IgD-negative memory B cell (primary cell): ENCODE data around the gene RAPSN. TPM values are rescaled to one million over a fixed set of nuclear protein-coding genes. Genes with fewer than 3 reads are reported as not detected.
A peak's percentile ranks its signal among the peaks of the same experiment; 100 is the strongest.

ENCODE experiments used
- H3K27ac Mint-ChIP-seq, 3 donors: one replicate each; pipeline ENCODE4 v1.8.0; 2020 to 2022; ENCODE audit warnings: mild to moderate bottlenecking in 3 of 3, mixed read lengths in 3 of 3, moderate library complexity in 1 of 3
- H3K27me3 Mint-ChIP-seq: one replicate; pipeline ENCODE4 v1.8.0; 2021; ENCODE audit warnings: mixed read lengths
- H3K36me3 Mint-ChIP-seq: one replicate; pipeline ENCODE4 v1.8.0; 2020; ENCODE audit warnings: mild to moderate bottlenecking, mixed read lengths
- H3K4me1 Mint-ChIP-seq, 3 donors: one replicate each; pipeline ENCODE4 v1.8.0; 2020 to 2022; ENCODE audit warnings: mixed read lengths in 3 of 3, mild to moderate bottlenecking in 1 of 3
- H3K4me3 Mint-ChIP-seq, 4 donors: one replicate each; pipeline ENCODE4 v1.8.0; 2020 to 2022; ENCODE audit warnings: mild to moderate bottlenecking in 4 of 4, mixed read lengths in 4 of 4, moderate library complexity in 3 of 4
- H3K9me3 Mint-ChIP-seq, 3 donors: one replicate each; pipeline ENCODE4 v1.8.0; 2020 to 2021; ENCODE audit warnings: mixed read lengths in 3 of 3, mild to moderate bottlenecking in 1 of 3
- polyA plus RNA-seq: library from polyadenylated mRNA; unstranded; fragments of 300-500 nt; fragmentation: Illumina TruSeq; gene quantifications from one replicate; pipeline ENCODE4 v1.2.3, GENCODE V29; 2021

Gene RAPSN
- polyA plus RNA-seq, 1 donor from 2014 or later, result 0.15 TPM

- Mint-ChIP-seq H3K4me3 (no peak overlapping the region), H3K36me3 (no peaks in the 10 kb centered on the region), H3K4me1 (no peaks in the 10 kb centered on the region), H3K27me3 (no peaks in the 10 kb centered on the region), H3K9me3 (no peaks in the 10 kb centered on the region), H3K27ac (no peak overlapping the region)
These were observed 1.0 kb downstream of the RAPSN start for GRCh38 chr11:47447906-47448305.

GRCh38 chr11:47446833-47447232 lies 2.1 kb downstream of the RAPSN start:
- Mint-ChIP-seq H3K27me3 (no peaks in the 10 kb centered on the region), H3K36me3 (no peaks in the 10 kb centered on the region), H3K4me1 (no peaks in the 10 kb centered on the region), H3K9me3 (no peaks in the 10 kb centered on the region), H3K27ac (no peak overlapping the region), H3K4me3 (no peak overlapping the region)

DNA sequence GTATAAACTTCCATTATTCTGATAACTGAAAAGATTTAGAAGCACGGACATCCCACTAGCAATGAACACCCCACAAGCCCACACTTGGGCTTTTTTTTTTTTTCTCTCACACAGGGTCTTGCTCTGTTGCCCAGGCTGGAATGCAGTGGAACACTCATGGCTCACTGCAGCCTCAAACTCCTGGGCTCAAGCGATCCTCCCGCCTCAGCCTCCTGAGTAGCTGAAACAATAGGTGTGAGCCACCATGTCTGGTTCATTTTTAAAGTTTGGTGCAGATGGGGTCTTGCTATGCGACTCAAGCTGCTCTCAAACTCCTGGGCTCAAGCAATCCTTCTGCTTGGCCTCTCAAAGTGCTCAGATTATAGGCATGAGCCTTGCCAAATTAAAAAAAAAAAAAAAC lies 3.1 kb downstream of the RAPSN start:
- H3K27ac Mint-ChIP-seq, result no peak overlapping the region
- H3K36me3 Mint-ChIP-seq, result no peaks in the 10 kb centered on the region
- H3K4me3 Mint-ChIP-seq, result no peak overlapping the region
- no peaks in the 10 kb centered on the region for H3K4me1 Mint-ChIP-seq
- H3K27me3 Mint-ChIP-seq, result no peaks in the 10 kb centered on the region
- no peaks in the 10 kb centered on the region for H3K9me3 Mint-ChIP-seq

DNA sequence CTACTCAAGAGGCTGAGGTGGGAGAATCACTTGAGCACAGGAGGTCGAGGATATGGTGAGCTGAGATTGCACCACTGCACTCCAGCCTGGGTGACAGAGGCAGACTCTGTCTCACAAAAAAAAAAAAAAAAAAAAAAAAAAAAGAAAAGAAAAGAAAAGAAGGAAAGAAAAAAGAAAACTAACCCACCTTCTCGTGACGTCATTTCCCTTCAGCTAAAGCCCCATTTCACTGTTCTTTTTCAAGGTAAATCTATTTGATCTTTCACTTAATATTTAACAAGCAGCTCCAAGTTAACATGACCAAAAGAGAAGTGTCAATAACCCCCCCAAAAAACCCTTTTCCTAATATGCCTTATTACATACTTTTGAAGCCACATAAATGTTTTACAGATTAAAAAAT lies 5.1 kb downstream of the RAPSN start:
- no peak overlapping the region for H3K4me3 Mint-ChIP-seq
- H3K4me1 Mint-ChIP-seq, result no peaks in the 10 kb centered on the region
- no peak overlapping the region for H3K27ac Mint-ChIP-seq

GRCh38 chr11:47443028-47443700 lies 5.8 kb downstream of the RAPSN start:
- H3K27ac Mint-ChIP-seq, result no peak overlapping the region
- H3K4me1 Mint-ChIP-seq, result no peaks in the 10 kb centered on the region
- H3K9me3 Mint-ChIP-seq, result no peaks in the 10 kb centered on the region
- no peaks in the 10 kb centered on the region for H3K27me3 Mint-ChIP-seq
- no peak overlapping the region for H3K4me3 Mint-ChIP-seq
- no peaks in the 10 kb centered on the region for H3K36me3 Mint-ChIP-seq

More for the DNA sequence above, 5.1 kb downstream of the RAPSN start:
- Mint-ChIP-seq H3K27me3 (no peaks in the 10 kb centered on the region), H3K9me3 (no peaks in the 10 kb centered on the region), H3K36me3 (no peaks in the 10 kb centered on the region)

GRCh38 chr11:47442514-47442913 lies 6.4 kb downstream of the RAPSN start:
- Mint-ChIP-seq H3K36me3 (no peaks in the 10 kb centered on the region), H3K27ac (no peak overlapping the region), H3K4me3 (no peak overlapping the region), H3K27me3 (no peaks in the 10 kb centered on the region), H3K4me1 (no peaks in the 10 kb centered on the region), H3K9me3 (no peaks in the 10 kb centered on the region)

DNA sequence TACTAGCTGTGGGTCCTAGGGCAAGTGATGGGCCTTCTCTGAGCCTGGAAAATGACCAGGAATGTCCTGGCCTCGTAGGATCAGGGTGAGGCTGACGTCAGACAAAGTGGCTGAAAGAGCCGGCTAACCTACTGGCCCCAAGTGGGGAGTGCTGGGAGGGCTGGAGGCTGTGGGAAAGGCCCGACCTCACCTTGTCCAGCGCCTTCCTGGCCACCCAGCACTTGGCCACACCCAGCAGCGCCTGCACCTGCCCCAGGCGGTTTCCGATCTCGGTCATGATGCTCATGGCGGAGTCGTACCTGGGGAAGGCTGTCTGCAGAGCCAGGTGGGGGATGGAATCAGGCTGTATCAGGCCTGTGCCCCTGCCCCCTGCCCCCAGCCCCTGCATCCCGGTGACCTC lies 7.5 kb downstream of the RAPSN start:
- H3K4me3 Mint-ChIP-seq, result no peak overlapping the region
- no peaks in the 10 kb centered on the region for H3K9me3 Mint-ChIP-seq
- H3K4me1 Mint-ChIP-seq, result no peaks in the 10 kb centered on the region
- H3K27me3 Mint-ChIP-seq, result no peaks in the 10 kb centered on the region
- no peak overlapping the region for H3K27ac Mint-ChIP-seq
- H3K36me3 Mint-ChIP-seq, result no peaks in the 10 kb centered on the region

DNA sequence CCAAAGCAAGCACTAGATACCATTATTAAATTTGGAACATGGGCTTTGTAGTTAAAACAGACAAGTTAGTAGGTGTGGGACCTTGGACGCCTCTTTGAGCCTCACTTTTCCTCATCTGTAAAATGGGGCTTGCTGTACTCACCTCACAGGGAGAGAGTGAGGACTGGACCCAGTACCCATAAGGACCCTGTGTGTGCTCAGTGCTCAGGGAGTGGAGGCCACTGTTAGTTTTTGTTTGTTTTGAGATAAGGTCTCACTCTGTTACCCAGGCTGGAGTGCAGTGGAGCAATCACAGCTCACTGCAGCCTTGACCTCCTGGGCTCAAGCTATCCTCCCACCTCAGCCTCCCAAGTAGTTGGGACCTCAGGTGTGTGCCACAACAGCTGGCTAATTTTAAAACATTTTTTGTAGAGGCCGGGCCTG lies 8.9 kb downstream of the RAPSN start:
- H3K4me3 Mint-ChIP-seq, result no peak overlapping the region
- no peaks in the 10 kb centered on the region for H3K36me3 Mint-ChIP-seq
- no peaks in the 10 kb centered on the region for H3K4me1 Mint-ChIP-seq
- H3K9me3 Mint-ChIP-seq, result no peaks in the 10 kb centered on the region
- H3K27ac Mint-ChIP-seq, result no peak overlapping the region
- no peaks in the 10 kb centered on the region for H3K27me3 Mint-ChIP-seq

GRCh38 chr11:47438721-47439120 lies 10.2 kb downstream of the RAPSN start:
- Mint-ChIP-seq H3K9me3 (no peaks in the 10 kb centered on the region), H3K36me3 (no peaks in the 10 kb centered on the region), H3K4me1 (no peaks in the 10 kb centered on the region), H3K4me3 (no peak overlapping the region), H3K27ac (no peak overlapping the region), H3K27me3 (no peaks in the 10 kb centered on the region)

- Mint-ChIP-seq H3K36me3 (no peaks in the 10 kb centered on the region), H3K4me1 (no peaks in the 10 kb centered on the region), H3K4me3 (no peak overlapping the region), H3K27me3 (no peaks in the 10 kb centered on the region), H3K9me3 (no peaks in the 10 kb centered on the region), H3K27ac (no peak overlapping the region)
These were observed 11.1 kb downstream of the RAPSN start for GRCh38 chr11:47437746-47438418.

GRCh38 chr11:47437218-47437745 lies 11.7 kb downstream of the RAPSN start:
- Mint-ChIP-seq H3K9me3 (no peaks in the 10 kb centered on the region), H3K4me3 (no peak overlapping the region), H3K27ac (no peak overlapping the region), H3K27me3 (no peaks in the 10 kb centered on the region), H3K36me3 (no peaks in the 10 kb centered on the region), H3K4me1 (no peaks in the 10 kb centered on the region)

DNA sequence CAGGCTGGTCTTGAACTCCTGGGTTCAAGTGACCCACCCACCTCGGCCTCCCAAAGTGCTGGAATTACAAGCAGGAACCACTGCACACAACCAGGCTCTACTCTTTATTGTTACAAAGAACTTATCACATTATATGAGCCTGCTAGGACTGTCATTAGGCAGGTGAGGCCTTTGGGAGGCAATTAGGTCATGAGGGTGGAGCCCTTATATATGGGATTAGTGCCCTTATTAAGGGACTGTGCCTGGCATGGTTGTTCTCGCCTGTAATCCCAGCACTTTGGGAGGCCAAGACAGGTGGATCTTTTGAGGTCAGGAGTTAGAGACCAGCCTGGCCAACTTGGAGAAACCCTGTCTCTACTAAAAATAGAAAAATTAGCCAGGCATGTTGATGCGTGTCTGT lies 12.2 kb downstream of the RAPSN start:
- Mint-ChIP-seq H3K9me3 (no peaks in the 10 kb centered on the region), H3K27ac (no peak overlapping the region), H3K27me3 (no peaks in the 10 kb centered on the region), H3K36me3 (no peaks in the 10 kb centered on the region), H3K4me1 (no peaks in the 10 kb centered on the region), H3K4me3 (no peak overlapping the region)

GRCh38 chr11:47435687-47436086 lies 13.2 kb downstream of the RAPSN start:
- H3K9me3 Mint-ChIP-seq, result no peaks in the 10 kb centered on the region
- H3K27me3 Mint-ChIP-seq, result no peaks in the 10 kb centered on the region
- H3K4me3 Mint-ChIP-seq, result peak overlapping the region in 1 of 4 donors; percentile 45
- no peaks in the 10 kb centered on the region for H3K4me1 Mint-ChIP-seq
- no peaks in the 10 kb centered on the region for H3K36me3 Mint-ChIP-seq
- no peak overlapping the region for H3K27ac Mint-ChIP-seq

GRCh38 chr11:47434011-47434786 lies 14.7 kb downstream of the RAPSN start:
- H3K9me3 Mint-ChIP-seq, result no peaks in the 10 kb centered on the region
- H3K4me3 Mint-ChIP-seq, result peak overlapping the region in 1 of 4 donors; percentile 38
- H3K27me3 Mint-ChIP-seq, result peaks cover 2% of the 10 kb centered on the region
- no peak overlapping the region for H3K27ac Mint-ChIP-seq
- no peaks in the 10 kb centered on the region for H3K36me3 Mint-ChIP-seq
- H3K4me1 Mint-ChIP-seq, result no peaks in the 10 kb centered on the region

- H3K36me3 Mint-ChIP-seq, result no peaks in the 10 kb centered on the region
- peaks cover 2% of the 10 kb centered on the region for H3K27me3 Mint-ChIP-seq
- peak overlapping the region in 1 of 3 donors; percentile 4 for H3K27ac Mint-ChIP-seq
- H3K4me3 Mint-ChIP-seq, result no peak overlapping the region
- no peaks in the 10 kb centered on the region for H3K9me3 Mint-ChIP-seq
- no peaks in the 10 kb centered on the region for H3K4me1 Mint-ChIP-seq
These were observed 15.8 kb downstream of the RAPSN start for GRCh38 chr11:47433157-47433556.
